Heart left ventricle (tissue), 16 donors: ENCODE results near the gene CACNA2D3. TPM values are rescaled to one million over a fixed set of nuclear protein-coding genes. Genes with fewer than 3 reads are reported as not detected.

ENCODE experiments used
- ATAC-seq, 4 donors: fragments of 200-7000 bp; cut with Tn5 transposase; one replicate each; pipeline ENCODE4 v1.9.1; 2020 to 2022; ENCODE audit warnings: moderate library complexity in 4 of 4, mild to moderate bottlenecking in 3 of 4, moderate number of reproducible peaks in 1 of 4
- DNase-seq, 5 donors: peaks; one replicate each; pipeline ENCODE4 v3.0.0-alpha.2; 2020
- H3K27ac ChIP-seq, 12 donors: fragments of 200-600 bp; sonication (generic) in 4 of 12; one replicate each; pipeline versions ENCODE4 v1.5.0 to v1.8.0; 2016 to 2022; ENCODE audit warnings: mild to moderate bottlenecking in 2 of 12
- H3K27me3 ChIP-seq, 9 donors: fragments of 200-600 bp; sonication (generic) in 2 of 9; one replicate each; pipeline versions ENCODE4 v1.5.1 to v1.8.0; 2016 to 2022; ENCODE audit warnings: mild to moderate bottlenecking in 3 of 9
- H3K36me3 ChIP-seq, 9 donors: fragments of 200-600 bp; sonication (generic) in 2 of 9; one replicate each; pipeline versions ENCODE4 v1.5.0 to v1.8.0; 2018 to 2022; ENCODE audit warnings: mild to moderate bottlenecking in 2 of 9
- H3K4me1 ChIP-seq, 12 donors: fragments of 200-600 bp; sonication (generic) in 4 of 12; one replicate each; pipeline versions ENCODE4 v1.5.0 to v1.8.0; 2016 to 2022; ENCODE audit warnings: mild to moderate bottlenecking in 3 of 12
- H3K4me3 ChIP-seq, 12 donors: fragments of 200-600 bp; sonication (generic) in 4 of 12; one replicate each; pipeline versions ENCODE4 v1.5.0 to v1.8.0; 2017 to 2022; ENCODE audit warnings: mild to moderate bottlenecking in 9 of 12, moderate library complexity in 4 of 12
- H3K9me3 ChIP-seq, 12 donors: fragments of 200-600 bp; sonication (generic) in 4 of 12; one replicate each; pipeline versions ENCODE4 v1.5.0 to v1.8.0; 2016 to 2022; ENCODE audit warnings: mild to moderate bottlenecking in 1 of 12
- CTCF ChIP-seq, 12 donors: fragments of 200-600 bp; sonication (generic) in 4 of 12; IDR thresholded peaks; one replicate each; pipeline versions ENCODE4 v1.5.0 to v1.8.0; 2018 to 2022; ENCODE audit warnings: antibody characterized with exemption in 12 of 12, mild to moderate bottlenecking in 5 of 12
- POLR2A ChIP-seq, 2 donors: fragments of 450-650 bp; IDR thresholded peaks; one replicate each; pipeline ENCODE4 v1.6.1; 2017; ENCODE audit warnings: antibody characterized with exemption in 2 of 2, mild to moderate bottlenecking in 2 of 2, moderate library complexity in 2 of 2
- WGBS, 4 donors: extraction: QIAGEN DNeasy Blood & Tissue Kit in 2 of 4; methylation state at CpG; one replicate each; pipeline versions ENCODE4 v1.1.5 to v1.1.7; 2013 to 2018; 5-methylcytosine and 5-hydroxymethylcytosine counted together
- intact Hi-C, 10 donors: fragments of 100-400 bp; cut with DNase I; formaldehyde crosslinking; loops; one replicate each; pipeline versions ENCODE4 v1.11.1 to v1.14.2; 2022
- polyA plus RNA-seq, 2 donors: library from polyadenylated mRNA; stranded (reverse); fragments of 200-250 nt; gene quantifications; one replicate each; pipeline ENCODE4 v1.2.3, GENCODE V29; 2013
- total RNA-seq, 9 donors: library from RNA; depleted of rRNA in 2 of 9; stranded (reverse); fragments of >200 nt in 2 of 9; fragmentation: NEBNext Ultra II Directional in 3 of 9; extraction: Animal tissue kit (Norgen Biotek cat#: 25700) in 3 of 9; gene quantifications; one replicate each; pipeline versions ENCODE4 v1.1.0 to v1.2.4, GENCODE V29; 2016 to 2023
- donor health status: ischemic (EF 13 %, LVEDD 7.1; RV severe dilation, severe dysfunction).
- donor health status: healthy with polysubstance abuse.
- donor health status: DM: no; HTN: yes; CAD: no.
- donor health status: DM: no; HTN: no; CAD: no.
- donor health status: ischemic (EF 25% LVEDD 6.9; RV normal size, moderate dysfunction).
- donor health status: ischemic (EF 25% LVEDD 5.7; RV mildly dilated, moderate dysfunction).
- donor health status: healthy.
- donor health status: DM: yes; HTN: yes; CAD: no.
- donor health status: ischemic (EF 35%, LVEDD 5.7; RV mildly dilated, moderate dysfunction).
- donor health status: nonischemic (EF 11% LVEDD 7.7; RV severe dilation, severe dysfunction).
- donor health status: DM: yes; HTN: yes; CAD: no.
- donor health status: PGD.
- donor health status: ischemic (EF 29% LVEDD 5.4; RV normal size, mild dysfunction).
- donor health status: nonischemic (EF 23%, LVEDD 6.1; RV moderate dilation, normal function).

The CACNA2D3 gene
- total and polyA plus RNA-seq, 11 donors: 0.17 to 25.1 (median 12.8) TPM

DNA sequence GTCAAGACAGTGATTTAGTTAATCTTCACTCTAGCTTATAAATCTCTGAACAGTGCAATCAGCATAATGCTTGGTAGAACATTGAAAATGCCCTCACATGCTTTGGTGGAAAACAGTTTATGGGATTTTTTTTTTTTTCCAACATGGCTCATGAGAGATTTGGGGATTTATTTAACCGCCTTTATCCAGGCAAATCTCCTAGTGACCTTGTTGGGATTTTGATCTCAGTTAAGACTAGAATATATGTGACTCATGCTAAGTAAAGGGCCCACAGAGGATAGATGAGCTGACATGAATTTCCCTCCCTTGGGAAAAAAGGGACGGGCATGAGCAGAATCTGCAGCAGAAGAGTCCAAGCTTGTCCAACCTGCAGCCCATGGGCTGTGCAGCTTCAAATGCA, 786.8 kb downstream of the CACNA2D3 start:
- intact Hi-C loops: no loop called here
- no peak overlapping the region for H3K4me3 ChIP-seq
- H3K4me1 ChIP-seq: peaks cover 0 to 18% (median 0%) of the 10 kb centered on the region in 12 donors
- peaks cover 0 to 9% (median 3%) of the 10 kb centered on the region in 12 donors for H3K9me3 ChIP-seq
- ATAC-seq: no peak
- H3K36me3 ChIP-seq: no peaks in the 10 kb centered on the region
- H3K27ac ChIP-seq: no peak overlapping the region
- no peaks in the 10 kb centered on the region for H3K27me3 ChIP-seq
- DNase-seq: no peak
- WGBS, 4 donors: 80 to 89% (median 86%) methylated on average over 2 of the region's 2 CpGs
- TF ChIP-seq POLR2A (IDR thresholded peaks at IDR 0.05) (no peak), CTCF (IDR thresholded peaks at IDR 0.05) (no peak)

DNA sequence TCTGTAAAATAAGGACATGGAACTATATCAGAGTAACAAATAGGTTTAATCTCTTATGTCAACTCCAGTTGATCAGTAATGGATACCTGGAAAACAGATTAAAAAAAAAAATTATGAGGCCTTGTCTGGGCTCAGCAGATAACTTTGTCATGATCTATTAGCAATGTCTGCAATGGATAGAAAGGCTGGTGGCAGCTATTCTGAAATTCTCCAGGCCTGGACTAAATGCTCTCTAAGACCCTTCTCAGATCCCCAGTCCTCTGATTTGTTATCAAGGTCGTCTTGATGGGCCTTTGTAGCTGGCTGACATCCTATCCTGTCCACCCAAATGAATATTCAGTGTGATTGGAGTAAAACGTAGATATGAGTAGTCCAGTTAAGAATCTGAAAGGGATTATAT, 791.8 kb downstream of the CACNA2D3 start:
- Histone ChIP-seq H3K4me1 (no peaks in the 10 kb centered on the region), H3K4me3 (no peak overlapping the region), H3K27ac (no peak overlapping the region), H3K27me3 (no peaks in the 10 kb centered on the region), H3K9me3 (peaks cover 0 to 9% (median 3%) of the 10 kb centered on the region in 12 donors), H3K36me3 (no peaks in the 10 kb centered on the region)
- 41 to 55% (median 48%) methylated on average over 2 of the region's 2 CpGs for WGBS, 4 donors
- DNase-seq (no peak), ATAC-seq (no peak)
- TF ChIP-seq POLR2A (IDR thresholded peaks at IDR 0.05) (no peak), CTCF (IDR thresholded peaks at IDR 0.05) (no peak)
- intact Hi-C loops: no loop called here

DNA sequence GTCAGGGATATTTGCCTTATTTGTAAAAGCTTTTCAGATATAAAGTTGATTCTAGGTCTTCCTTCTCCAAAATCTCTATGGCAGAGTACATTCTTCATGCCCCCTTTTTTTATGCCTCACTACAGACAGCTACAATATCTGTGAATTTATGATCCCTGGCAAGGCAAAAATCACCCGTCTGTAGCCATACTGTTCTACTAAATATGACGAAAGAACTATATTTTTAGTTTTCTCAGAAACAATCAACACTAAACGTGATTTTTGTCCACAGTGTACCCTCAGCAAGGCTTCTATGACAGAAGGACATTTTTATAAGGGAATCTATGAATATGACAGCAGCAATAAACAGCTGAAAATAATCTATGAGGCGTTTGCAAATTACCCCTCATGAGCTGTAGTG, 792.8 kb downstream of the CACNA2D3 start:
- Histone ChIP-seq H3K4me3 (no peak overlapping the region), H3K36me3 (no peaks in the 10 kb centered on the region), H3K4me1 (no peaks in the 10 kb centered on the region), H3K27me3 (no peaks in the 10 kb centered on the region), H3K27ac (no peak overlapping the region), H3K9me3 (peaks cover 0 to 9% (median 3%) of the 10 kb centered on the region in 12 donors)
- intact Hi-C loops: no loop called here
- DNase-seq (no peak), ATAC-seq (no peak)
- no peak for TF ChIP-seq POLR2A (IDR thresholded peaks at IDR 0.05)
- TF ChIP-seq CTCF (IDR thresholded peaks at IDR 0.05): no peak
- WGBS, 4 donors: 52 to 72% (median 59%) methylated on average over 4 of the region's 4 CpGs

DNA sequence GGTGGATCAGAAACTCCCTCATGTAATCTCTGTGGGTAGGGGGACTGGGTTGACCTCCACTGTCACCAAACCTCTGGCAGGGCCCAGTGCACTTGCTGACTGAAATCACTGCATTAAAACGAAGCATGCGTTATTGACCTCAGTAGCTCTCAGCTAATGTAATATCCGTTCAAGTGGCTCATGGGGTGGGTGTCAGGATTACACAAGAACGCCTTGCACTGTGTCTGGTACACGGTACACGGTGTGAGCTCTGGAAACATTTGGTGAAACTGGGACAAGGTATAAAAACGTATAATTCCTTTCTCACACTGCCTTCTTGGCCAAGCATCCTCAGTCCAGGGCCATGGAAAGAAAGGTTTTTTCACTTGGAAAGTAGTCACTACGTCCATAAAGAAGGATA, 793.6 kb downstream of the CACNA2D3 start:
- H3K27me3 ChIP-seq: no peaks in the 10 kb centered on the region

More for the DNA sequence above, 793.6 kb downstream of the CACNA2D3 start:
- 77 to 82% (median 80%) methylated on average over 8 of the region's 8 CpGs for WGBS, 4 donors
- no peak for DNase-seq
- peaks cover 0 to 9% (median 3%) of the 10 kb centered on the region in 12 donors for H3K9me3 ChIP-seq
- H3K36me3 ChIP-seq: no peaks in the 10 kb centered on the region
- no peaks in the 10 kb centered on the region for H3K4me1 ChIP-seq
- TF ChIP-seq POLR2A (IDR thresholded peaks at IDR 0.05) (no peak), CTCF (IDR thresholded peaks at IDR 0.05) (no peak)
- no peak overlapping the region for H3K4me3 ChIP-seq
- intact Hi-C loops: no loop called here
- no peak for ATAC-seq
- no peak overlapping the region for H3K27ac ChIP-seq
